Measurements from ENCODE around the gene TEX51.

TEX51 gene

GRCh38 chr2:126883666-126884040, 15.0 kb upstream of the TEX51 start:
- Mint-ChIP-seq H3K4me3 (no peak overlapping the region), H3K9me3 (no peaks in the 10 kb centered on the region), H3K27me3 (peaks cover 7% of the 10 kb centered on the region), H3K4me1 (peaks cover 4% of the 10 kb centered on the region), H3K36me3 (ENCODE audit: low read depth) (no peaks in the 10 kb centered on the region), H3K27ac (no peak overlapping the region)
- ATAC-seq = no peak
- no peak for DNase-seq

- Mint-ChIP-seq H3K4me3 (no peak overlapping the region), H3K27me3 (peaks cover 7% of the 10 kb centered on the region), H3K9me3 (no peaks in the 10 kb centered on the region), H3K27ac (no peak overlapping the region), H3K36me3 (ENCODE audit: low read depth) (no peaks in the 10 kb centered on the region), H3K4me1 (peaks cover 4% of the 10 kb centered on the region)
- ATAC-seq (no peak), DNase-seq (no peak)
Measured at GRCh38 chr2:126884861-126885750, 13.6 kb upstream of the TEX51 start.

GRCh38 chr2:126885751-126886210, 12.9 kb upstream of the TEX51 start:
- H3K4me3 Mint-ChIP-seq = no peak overlapping the region
- no peak for ATAC-seq

GRCh38 chr2:126886211-126886915, 12.3 kb upstream of the TEX51 start:
- Mint-ChIP-seq H3K36me3 (ENCODE audit: low read depth) (no peaks in the 10 kb centered on the region), H3K4me1 (peaks cover 4% of the 10 kb centered on the region), H3K27me3 (peaks cover 7% of the 10 kb centered on the region), H3K27ac (no peak overlapping the region), H3K9me3 (no peaks in the 10 kb centered on the region), H3K4me3 (peak overlapping the region; percentile 61)
- peak; percentile 60 for ATAC-seq
- peak; percentile 78 for DNase-seq

More at GRCh38 chr2:126885751-126886210, 12.9 kb upstream of the TEX51 start:
- no peak for DNase-seq
- peaks cover 7% of the 10 kb centered on the region for H3K27me3 Mint-ChIP-seq
- H3K4me1 Mint-ChIP-seq = peaks cover 4% of the 10 kb centered on the region
- H3K36me3 Mint-ChIP-seq (ENCODE audit: low read depth) = no peaks in the 10 kb centered on the region
- no peak overlapping the region for H3K27ac Mint-ChIP-seq
- H3K9me3 Mint-ChIP-seq = no peaks in the 10 kb centered on the region

GRCh38 chr2:126886916-126887280, 11.8 kb upstream of the TEX51 start:
- Mint-ChIP-seq H3K4me3 (no peak overlapping the region), H3K4me1 (peaks cover 4% of the 10 kb centered on the region), H3K27me3 (peaks cover 7% of the 10 kb centered on the region), H3K36me3 (ENCODE audit: low read depth) (no peaks in the 10 kb centered on the region), H3K9me3 (no peaks in the 10 kb centered on the region), H3K27ac (no peak overlapping the region)
- DNase-seq = no peak
- no peak for ATAC-seq

GRCh38 chr2:126887506-126887905, 11.2 kb upstream of the TEX51 start:
- H3K27ac Mint-ChIP-seq = no peak overlapping the region
- H3K36me3 Mint-ChIP-seq (ENCODE audit: low read depth) = no peaks in the 10 kb centered on the region
- peaks cover 4% of the 10 kb centered on the region for H3K4me1 Mint-ChIP-seq
- peaks cover 7% of the 10 kb centered on the region for H3K27me3 Mint-ChIP-seq
- DNase-seq (no peak), ATAC-seq (no peak)
- no peaks in the 10 kb centered on the region for H3K9me3 Mint-ChIP-seq
- H3K4me3 Mint-ChIP-seq = no peak overlapping the region

GRCh38 chr2:126888046-126888445, 10.6 kb upstream of the TEX51 start:
- ATAC-seq (no peak), DNase-seq (no peak)
- Mint-ChIP-seq H3K36me3 (ENCODE audit: low read depth) (no peaks in the 10 kb centered on the region), H3K4me3 (no peak overlapping the region), H3K4me1 (peaks cover 4% of the 10 kb centered on the region), H3K27ac (no peak overlapping the region), H3K27me3 (peaks cover 7% of the 10 kb centered on the region), H3K9me3 (no peaks in the 10 kb centered on the region)

- ATAC-seq = no peak
- Mint-ChIP-seq H3K4me1 (peaks cover 4% of the 10 kb centered on the region), H3K27ac (no peak overlapping the region), H3K9me3 (no peaks in the 10 kb centered on the region), H3K4me3 (no peak overlapping the region), H3K27me3 (peaks cover 7% of the 10 kb centered on the region), H3K36me3 (ENCODE audit: low read depth) (no peaks in the 10 kb centered on the region)
- no peak for DNase-seq
Measured at GRCh38 chr2:126889071-126889470, 9.6 kb upstream of the TEX51 start.

GRCh38 chr2:126889496-126890135, 9.1 kb upstream of the TEX51 start:
- peaks cover 4% of the 10 kb centered on the region for H3K4me1 Mint-ChIP-seq
- no peak for ATAC-seq
- H3K36me3 Mint-ChIP-seq (ENCODE audit: low read depth) = no peaks in the 10 kb centered on the region
- H3K27me3 Mint-ChIP-seq = peaks cover 7% of the 10 kb centered on the region
- H3K9me3 Mint-ChIP-seq = no peaks in the 10 kb centered on the region
- no peak for DNase-seq
- no peak overlapping the region for H3K27ac Mint-ChIP-seq
- H3K4me3 Mint-ChIP-seq = no peak overlapping the region

GRCh38 chr2:126890136-126890510, 8.6 kb upstream of the TEX51 start:
- no peaks in the 10 kb centered on the region for H3K36me3 Mint-ChIP-seq (ENCODE audit: low read depth)
- H3K27ac Mint-ChIP-seq = no peak overlapping the region
- no peak for ATAC-seq
- H3K27me3 Mint-ChIP-seq = peaks cover 7% of the 10 kb centered on the region
- H3K4me3 Mint-ChIP-seq = no peak overlapping the region
- DNase-seq = no peak
- H3K4me1 Mint-ChIP-seq = peaks cover 4% of the 10 kb centered on the region
- H3K9me3 Mint-ChIP-seq = no peaks in the 10 kb centered on the region

GRCh38 chr2:126890551-126891450, 7.9 kb upstream of the TEX51 start:
- Mint-ChIP-seq H3K4me3 (no peak overlapping the region), H3K4me1 (peaks cover 4% of the 10 kb centered on the region), H3K9me3 (no peaks in the 10 kb centered on the region), H3K27me3 (peaks cover 7% of the 10 kb centered on the region), H3K36me3 (ENCODE audit: low read depth) (no peaks in the 10 kb centered on the region), H3K27ac (no peak overlapping the region)
- DNase-seq = no peak
- ATAC-seq = no peak

- ATAC-seq (no peak), DNase-seq (no peak)
- peaks cover 3% of the 10 kb centered on the region for H3K27me3 Mint-ChIP-seq
- no peaks in the 10 kb centered on the region for H3K36me3 Mint-ChIP-seq (ENCODE audit: low read depth)
- no peaks in the 10 kb centered on the region for H3K9me3 Mint-ChIP-seq
- H3K4me1 Mint-ChIP-seq = no peaks in the 10 kb centered on the region
- H3K4me3 Mint-ChIP-seq = no peak overlapping the region
- H3K27ac Mint-ChIP-seq = no peak overlapping the region
Measured at GRCh38 chr2:126891681-126892500, 6.8 kb upstream of the TEX51 start.

- no peak for ATAC-seq
- Mint-ChIP-seq H3K4me1 (no peaks in the 10 kb centered on the region), H3K36me3 (ENCODE audit: low read depth) (no peaks in the 10 kb centered on the region), H3K27me3 (peaks cover 2% of the 10 kb centered on the region), H3K9me3 (no peaks in the 10 kb centered on the region), H3K27ac (no peak overlapping the region), H3K4me3 (no peak overlapping the region)
- no peak for DNase-seq
Measured at GRCh38 chr2:126893153-126893552, 5.5 kb upstream of the TEX51 start.

Measured in activated naive CD8-positive, alpha-beta T cell treated with anti-CD3 and anti-CD28 coated beads, Interleukin-2, amount 50 U/mL, for 24 hours (primary cell).